ENCODE results near the gene RBL1. TPM values are rescaled to one million over a fixed set of nuclear protein-coding genes. Genes with fewer than 3 reads are reported as not detected.

The RBL1 gene
- total and polyA plus RNA-seq, 10 of the 15 experiments (the other 5 are each of a cell fraction or from before 2014, with no cell fraction given) = 4.5 to 51.1 (median 24.9) TPM

GRCh38 chr20:37055276-37055675 lies 40.5 kb downstream of the RBL1 start:
- Histone ChIP-seq H3K36me3 (ENCODE audit: control insufficient read depth in 2 of 2, insufficient read depth in 2 of 2, low read length in 1 of 2) (peaks cover 7 to 29% of the 10 kb centered on the region in 2 experiments; a peak in 3 of 4 replicates), H3K4me3 (no peak overlapping the region), H3K9ac (ENCODE audit: control insufficient read depth, insufficient read depth, low read length) (no peak overlapping the region), H3K27ac (ENCODE audit: control insufficient read depth, insufficient read depth) (no peak overlapping the region), H3K27me3 (replicated peaks in 1 of 2; ENCODE audit: control insufficient read depth in 2 of 2, insufficient read depth in 2 of 2, low read length in 1 of 2) (no peaks in the 10 kb centered on the region), H2AFZ (ENCODE audit: control insufficient read depth, low read depth, low read length) (no peak overlapping the region), H3K4me1 (ENCODE audit: control insufficient read depth, insufficient read depth, low read length) (no peaks in the 10 kb centered on the region), H4K20me1 (ENCODE audit: control insufficient read depth, insufficient read depth) (no peaks in the 10 kb centered on the region), H3K4me2 (ENCODE audit: control insufficient read depth, insufficient read depth) (no peak overlapping the region), H3K9me3 (replicated peaks; ENCODE audit: control insufficient read depth, insufficient read depth, low read length) (no peaks in the 10 kb centered on the region), H3K79me2 (ENCODE audit: control insufficient read depth, insufficient read depth, low read length) (no peaks in the 10 kb centered on the region)
- ChIA-PET SMC1A (ENCODE audit: uncharacterized antibody, unreplicated experiment) (no interaction called here), POLR2A (interaction anchor here (0.5 to 0.6 kb wide), 2 partner anchors 122 to 671 kb away, joined by 3 read pairs; no protein-coding TSS in a partner anchor), CTCF (no interaction called here), RAD21 (ENCODE audit: unreplicated experiment) (no interaction called here)
- in situ Hi-C loops (cut with MboI) = no loop called here
- ATAC-seq (no peak), FAIRE-seq (no peak), DNase-seq (ENCODE audit: low read depth, low spot score) (no peak)
- 96% methylated on average over 3 of the region's 3 CpGs for WGBS (ENCODE audit: insufficient coverage, insufficient replicate concordance, low lambda C conversion rate, missing lambda C conversion rate)
- BruUV-seq (replicated peaks) = TSS peak; percentile 47
- TF ChIP-seq CHD2 (IDR thresholded peaks at IDR 0.05; ENCODE audit: borderline replicate concordance, low read depth, low read length) = no peak
- intact Hi-C loops (cut with micrococcal nuclease; ENCODE audit: unreplicated experiment) = no loop called here

- Histone ChIP-seq H3K27me3 (replicated peaks in 1 of 2; ENCODE audit: control insufficient read depth in 2 of 2, insufficient read depth in 2 of 2, low read length in 1 of 2) (no peaks in the 10 kb centered on the region), H3K4me1 (ENCODE audit: control insufficient read depth, insufficient read depth, low read length) (no peaks in the 10 kb centered on the region), H3K27ac (ENCODE audit: control insufficient read depth, insufficient read depth) (no peak overlapping the region), H3K36me3 (ENCODE audit: control insufficient read depth in 2 of 2, insufficient read depth in 2 of 2, low read length in 1 of 2) (peaks cover 0 to 22% of the 10 kb centered on the region in 2 experiments), H3K9me3 (replicated peaks; ENCODE audit: control insufficient read depth, insufficient read depth, low read length) (no peaks in the 10 kb centered on the region), H3K4me3 (no peak overlapping the region), H3K9ac (ENCODE audit: control insufficient read depth, insufficient read depth, low read length) (no peak overlapping the region), H4K20me1 (ENCODE audit: control insufficient read depth, insufficient read depth) (no peaks in the 10 kb centered on the region), H3K79me2 (ENCODE audit: control insufficient read depth, insufficient read depth, low read length) (no peaks in the 10 kb centered on the region), H2AFZ (ENCODE audit: control insufficient read depth, low read depth, low read length) (no peak overlapping the region), H3K4me2 (ENCODE audit: control insufficient read depth, insufficient read depth) (no peak overlapping the region)
- intact Hi-C loops (cut with micrococcal nuclease; ENCODE audit: unreplicated experiment) = no loop called here
- BruUV-seq (replicated peaks) = TSS peak; percentile 41
- RAD21 ChIA-PET (ENCODE audit: unreplicated experiment) = no interaction called here
- FAIRE-seq = no peak
- WGBS (ENCODE audit: insufficient coverage, insufficient replicate concordance, low lambda C conversion rate, missing lambda C conversion rate) = 95% methylated on average over 4 of the region's 4 CpGs
- DNase-seq (ENCODE audit: low read depth, low spot score) = no peak
- CTCF ChIA-PET = no interaction called here
- TF ChIP-seq ZNF207 (IDR thresholded peaks at IDR 0.05; ENCODE audit: borderline replicate concordance) = no peak
- TF ChIP-seq SMAD1 (IDR thresholded peaks at IDR 0.05; ENCODE audit: low read depth, partially characterized antibody) = no peak
- TF ChIP-seq BCL3 (IDR thresholded peaks at IDR 0.05; ENCODE audit: borderline replicate concordance, insufficient read depth, low read depth, low read length, poor library complexity, severe bottlenecking) = no peak
- TF ChIP-seq PAX5 (IDR thresholded peaks at IDR 0.05; ENCODE audit: borderline replicate concordance, low read depth, low read length) = no peak
- TF ChIP-seq MTA2 (IDR thresholded peaks at IDR 0.05; ENCODE audit: low read depth) = no peak
- TF ChIP-seq TCF12 (IDR thresholded peaks at IDR 0.05; ENCODE audit: low read depth, low read length) = no peak
- no peak for TF ChIP-seq BRCA1 (IDR thresholded peaks at IDR 0.05; ENCODE audit: low read depth, low read length)
- no peak for TF ChIP-seq NFXL1 (IDR thresholded peaks at IDR 0.05; ENCODE audit: borderline replicate concordance)
- no peak for TF ChIP-seq ZBED1 (IDR thresholded peaks at IDR 0.05; ENCODE audit: borderline replicate concordance)
- no peak for TF ChIP-seq IKZF2 (IDR thresholded peaks at IDR 0.05)
- TF ChIP-seq IRF4 (IDR thresholded peaks at IDR 0.05; ENCODE audit: low read depth, low read length) = no peak
- TF ChIP-seq YBX1 (IDR thresholded peaks at IDR 0.05) = no peak
- TF ChIP-seq JUND (IDR thresholded peaks at IDR 0.05; ENCODE audit: low read depth, low read length) = no peak
- TF ChIP-seq MAX (IDR thresholded peaks at IDR 0.05; ENCODE audit: low read depth, low read length) = no peak
- no peak for TF ChIP-seq EGR1 (IDR thresholded peaks at IDR 0.05; ENCODE audit: borderline replicate concordance in 1 of 2, low read depth in 2 of 2, low read length in 2 of 2)
- no peak for TF ChIP-seq TCF7 (IDR thresholded peaks at IDR 0.05; ENCODE audit: borderline replicate concordance)
- no peak for ATAC-seq
- POLR2A ChIA-PET = no interaction called here
- SMC1A ChIA-PET (ENCODE audit: uncharacterized antibody, unreplicated experiment) = no interaction called here
- in situ Hi-C loops (cut with MboI) = no loop called here
Observed at GRCh38 chr20:37053230-37053950, 42.4 kb downstream of the RBL1 start.
